ENCODE results near the gene PTPRE. TPM values are rescaled to one million over a fixed set of nuclear protein-coding genes. Genes with fewer than 3 reads are reported as not detected.

Gene PTPRE
- total and polyA plus RNA-seq, 10 of the 15 experiments (the other 5 are each of a cell fraction or from before 2014, with no cell fraction given): 2.9 to 7.6 (median 5.8) TPM

GRCh38 chr10:127951861-127952574 is 45.1 kb downstream of the PTPRE start:
- Histone ChIP-seq H3K27ac (ENCODE audit: control insufficient read depth, insufficient read depth) (no peak overlapping the region), H3K36me3 (ENCODE audit: control insufficient read depth in 2 of 2, insufficient read depth in 2 of 2, low read length in 1 of 2) (no peaks in the 10 kb centered on the region), H3K9me3 (replicated peaks; ENCODE audit: control insufficient read depth, insufficient read depth, low read length) (no peaks in the 10 kb centered on the region), H3K79me2 (ENCODE audit: control insufficient read depth, insufficient read depth, low read length) (no peaks in the 10 kb centered on the region), H3K4me1 (ENCODE audit: control insufficient read depth, insufficient read depth, low read length) (no peaks in the 10 kb centered on the region), H3K4me2 (ENCODE audit: control insufficient read depth, insufficient read depth) (no peak overlapping the region), H3K4me3 (no peak overlapping the region), H3K27me3 (replicated peaks in 1 of 2; ENCODE audit: control insufficient read depth in 2 of 2, insufficient read depth in 2 of 2, low read length in 1 of 2) (no peaks in the 10 kb centered on the region), H2AFZ (ENCODE audit: control insufficient read depth, low read depth, low read length) (no peak overlapping the region), H3K9ac (ENCODE audit: control insufficient read depth, insufficient read depth, low read length) (no peak overlapping the region), H4K20me1 (ENCODE audit: control insufficient read depth, insufficient read depth) (no peaks in the 10 kb centered on the region)
- POLR2A ChIA-PET: no interaction called here
- intact Hi-C loops (cut with micrococcal nuclease; ENCODE audit: unreplicated experiment) (no loop called here), in situ Hi-C loops (cut with MboI) (no loop called here)
- FAIRE-seq: no peak
- RAD21 ChIA-PET (ENCODE audit: unreplicated experiment): no interaction called here
- no peak for ATAC-seq
- DNase-seq (ENCODE audit: low read depth, low spot score): no peak
- WGBS (ENCODE audit: insufficient coverage, insufficient replicate concordance, low lambda C conversion rate, missing lambda C conversion rate): 12% methylated on average over 2 of the region's 2 CpGs
- TF ChIP-seq POLR2AphosphoS5 (IDR thresholded peaks at IDR 0.05; ENCODE audit: low read length) (no peak), IRF4 (IDR thresholded peaks at IDR 0.05; ENCODE audit: low read depth, low read length) (no peak), SIN3A (IDR thresholded peaks at IDR 0.05; ENCODE audit: low read depth, low read length) (no peak), SKIL (IDR thresholded peaks at IDR 0.05; ENCODE audit: low read depth, poor library complexity, severe bottlenecking) (no peak), TCF3 (IDR thresholded peaks at IDR 0.05; ENCODE audit: borderline replicate concordance, insufficient read depth, low read depth, low read length) (no peak), MYC (IDR thresholded peaks at IDR 0.05; ENCODE audit: insufficient read depth, insufficient read length, insufficient replicate concordance, low read length, severe bottlenecking) (no peak)
- SMC1A ChIA-PET (ENCODE audit: uncharacterized antibody, unreplicated experiment): no interaction called here
- CTCF ChIA-PET: no interaction called here
- BruUV-seq (replicated peaks): no TSS peak
